Endothelial cell of umbilical vein (primary cell): Measurements from ENCODE around the gene SF3B4. TPM values are rescaled to one million over a fixed set of nuclear protein-coding genes. Genes with fewer than 3 reads are reported as not detected.

Source experiments
- BruUV-seq: library from RNA; stranded (reverse); fragments of 400-500 nt; replicated peaks from 2 replicates; lab custom pipeline; 2021; lab: Mats Ljungman, UMichigan
- CTCF ChIA-PET: fragments of 300-600, 350-600 bp; sonication (Branson Sonifier 250); formaldehyde crosslinking; loops from one replicate; lab custom pipeline; 2021; ENCODE audit warnings: antibody characterized with exemption, inconsistent platforms; lab: Charles Lee
- POLR2A ChIA-PET: fragments of 300-600, 350-600 bp; sonication (Branson Sonifier 250); formaldehyde crosslinking; loops from one replicate; lab custom pipeline; 2021; ENCODE audit warnings: antibody characterized with exemption, inconsistent platforms; lab: Charles Lee
- DNase-seq: peaks from one replicate; pipeline ENCODE4 v3.0.0-alpha.2; 2011; ENCODE audit warnings: low read depth, low spot score
- FAIRE-seq: peaks from 2 replicates; lab custom pipeline; 2011; peaks lifted over from hg19 to GRCh38; lab: Jason Lieb, UNC
- H2AFZ ChIP-seq: 2 replicates; pipeline ENCODE4 v1.6.0; 2012; ENCODE audit warnings: low read depth, low read length, control low read depth, inconsistent platforms
- H3K27ac ChIP-seq: 2 replicates; pipeline ENCODE4 v1.5.1; 2011; ENCODE audit warnings: low read depth, mild to moderate bottlenecking, control low read depth, low read length, moderate library complexity; ENCODE audit not compliant: insufficient read depth
- H3K27me3 ChIP-seq, 2 experiments: 2 replicates each; pipeline versions ENCODE4 v1.6.0 to v1.6.1; 2011; ENCODE audit warnings: low read length in 2 of 2, mixed read lengths in 1 of 2; ENCODE audit not compliant: control insufficient read depth in 2 of 2, insufficient read depth in 2 of 2
- H3K36me3 ChIP-seq, 2 experiments: 2 replicates in 1 of 2; 3 replicates in 1 of 2; pipeline ENCODE4 v1.5.1; 2011; ENCODE audit warnings: low read length in 2 of 2, mild to moderate bottlenecking in 1 of 2, moderate library complexity in 1 of 2; ENCODE audit not compliant: control insufficient read depth in 2 of 2, insufficient read depth in 2 of 2; ENCODE audit errors: extremely low read depth in 1 of 2
- H3K4me1 ChIP-seq: 3 replicates; pipeline ENCODE4 v1.5.1; 2011; ENCODE audit warnings: mild to moderate bottlenecking, low read length; ENCODE audit not compliant: control insufficient read depth, insufficient read depth; ENCODE audit errors: extremely low read depth
- H3K4me2 ChIP-seq: 2 replicates; pipeline ENCODE4 v1.6.1; 2011; ENCODE audit warnings: low read length, control low read depth, mixed read lengths; ENCODE audit not compliant: insufficient read depth
- H3K4me3 ChIP-seq, 3 experiments: fragments of 200-600 bp in 1 of 3; sonication (generic), shearing (Covaris generic) in 1 of 3; replicated peaks in 1 of 3; 2 replicates each; pipeline ENCODE4 v1.5.1; 2011 to 2016; ENCODE audit warnings: control low read depth in 3 of 3, low read length in 3 of 3, mild to moderate bottlenecking in 2 of 3, inconsistent platforms in 1 of 3, low read depth in 1 of 3, moderate library complexity in 1 of 3; ENCODE audit not compliant: insufficient read depth in 1 of 3
- H3K79me2 ChIP-seq: 2 replicates; pipeline ENCODE4 v1.6.0; 2012; ENCODE audit warnings: low read length, inconsistent platforms; ENCODE audit not compliant: control insufficient read depth, insufficient read depth
- H3K9ac ChIP-seq: replicated peaks from 2 replicates; pipeline ENCODE3; 2011; ENCODE audit warnings: low read length, control low read depth; ENCODE audit not compliant: insufficient read depth; ENCODE audit errors: extremely low read depth
- H3K9me1 ChIP-seq: replicated peaks from 3 replicates; pipeline ENCODE4 v1.6.0; 2011; ENCODE audit warnings: mild to moderate bottlenecking, low read length; ENCODE audit not compliant: control insufficient read depth, insufficient read depth; ENCODE audit errors: extremely low read depth
- H3K9me3 ChIP-seq: replicated peaks from 2 replicates; pipeline ENCODE4 v1.5.1; 2012; ENCODE audit warnings: low read length, inconsistent platforms; ENCODE audit not compliant: control insufficient read depth, insufficient read depth
- H4K20me1 ChIP-seq: replicated peaks from 2 replicates; pipeline ENCODE3; 2011; ENCODE audit warnings: mild to moderate bottlenecking, low read length; ENCODE audit not compliant: control insufficient read depth, insufficient read depth; ENCODE audit errors: extremely low read depth
- EZH2 ChIP-seq: IDR thresholded peaks from 2 replicates; pipeline ENCODE4 v1.6.1; 2012; ENCODE audit warnings: borderline replicate concordance, low read depth, mild to moderate bottlenecking, moderate library complexity, low read length, inconsistent platforms; ENCODE audit not compliant: severe bottlenecking
- FOS ChIP-seq: IDR thresholded peaks from 2 replicates; pipeline ENCODE4 v1.6.1; 2011; ENCODE audit warnings: mild to moderate bottlenecking, low read length, moderate library complexity, borderline replicate concordance; ENCODE audit not compliant: insufficient read depth
- GATA2 ChIP-seq: IDR thresholded peaks from 2 replicates; pipeline ENCODE4 v1.7.0; 2011; ENCODE audit warnings: low read depth, mild to moderate bottlenecking, moderate library complexity, mixed read lengths, low read length; ENCODE audit not compliant: insufficient read length, insufficient read depth
- JUN ChIP-seq: IDR thresholded peaks from 2 replicates; pipeline ENCODE4 v1.6.1; 2011; ENCODE audit warnings: borderline replicate concordance, low read depth; ENCODE audit not compliant: insufficient read length, insufficient read depth
- MYC ChIP-seq: IDR thresholded peaks from one replicate; pipeline ENCODE4 v1.6.1; 2011; ENCODE audit warnings: mild to moderate bottlenecking, low read depth, low read length
- POLR2A ChIP-seq: IDR thresholded peaks from 2 replicates; pipeline ENCODE4 v1.6.1; 2012; ENCODE audit warnings: low read depth, mild to moderate bottlenecking, control low read depth, low read length
- POLR2AphosphoS5 ChIP-seq: IDR thresholded peaks from 2 replicates; pipeline ENCODE4 v1.6.1; 2012; ENCODE audit warnings: low read depth, mild to moderate bottlenecking, control low read depth, low read length, moderate library complexity; ENCODE audit not compliant: insufficient read depth
- dilution Hi-C: fragments of 300-500 bp; cut with MboI; formaldehyde crosslinking; loops from one replicate; pipeline ENCODE4 v1.15.0; 2019; ENCODE audit warnings: low sequenced_read_pairs; ENCODE audit not compliant: extremely low pct_ligation_motif_present
- intact Hi-C: fragments of 100-400 bp; cut with micrococcal nuclease; formaldehyde crosslinking; loops from one replicate; pipeline ENCODE4 v1.10.0; 2022
- polyA plus RNA-seq, 4 experiments: library from polyadenylated mRNA; depleted of rRNA in 3 of 4; stranded (reverse) in 3 of 4; unstranded in 1 of 4; fragments of >200 nt; gene quantifications; 2 replicates each; pipeline versions ENCODE4 v1.2.1 to v1.2.3, GENCODE V29; 2011 to 2012; ENCODE audit warnings: missing spikeins in 1 of 4
- total RNA-seq: library from RNA; stranded (reverse); gene quantifications from 2 replicates; pipeline ENCODE4 v1.2.3, GENCODE V29; 2021
- TF ChIP-seq, protein P1 (sequence below): IDR thresholded peaks from 2 replicates; pipeline ENCODE4 v1.6.1; 2011; ENCODE audit not compliant: insufficient read depth, insufficient read length
- TF ChIP-seq, protein P2 (sequence below), 2 donors: IDR thresholded peaks; 1 replicate in 1 of 2; 2 replicates in 1 of 2; pipeline ENCODE4 v1.5.1; 2011; ENCODE audit warnings: low read length in 2 of 2, mild to moderate bottlenecking in 2 of 2, moderate library complexity in 2 of 2, control low read depth in 1 of 2, inconsistent platforms in 1 of 2, low read depth in 1 of 2; ENCODE audit not compliant: insufficient read depth in 1 of 2; ENCODE audit errors: extremely low read depth in 1 of 2

SF3B4 gene
- total and polyA plus RNA-seq, 2 donors (not counting 3 experiments of a cell fraction or from before 2014, with no cell fraction given) = 62.7 to 74.4 TPM

DNA sequence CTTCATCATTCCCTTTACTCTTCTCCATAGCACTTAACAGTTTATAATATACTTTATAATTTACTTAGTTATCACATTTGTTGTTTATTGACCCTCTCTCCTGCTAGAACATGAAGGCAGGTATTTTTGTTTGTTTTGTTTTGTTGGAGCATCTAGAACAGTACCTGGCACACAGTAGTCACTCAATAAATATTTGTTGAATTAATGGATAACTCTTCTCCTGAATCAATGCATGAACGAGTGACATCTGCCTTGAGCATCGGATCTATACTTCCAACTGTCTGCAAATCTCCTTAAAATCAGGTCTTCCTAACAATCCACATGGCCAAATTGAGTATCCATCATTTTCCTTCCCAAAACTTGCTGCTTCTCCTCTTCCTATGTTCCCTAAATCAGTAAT, 44.9 kb upstream of the SF3B4 start:
- dilution Hi-C loops = no loop called here

More for the DNA sequence above, 44.9 kb upstream of the SF3B4 start:
- Histone ChIP-seq H3K9ac (no peak overlapping the region), H3K36me3 (peaks cover 2 to 12% of the 10 kb centered on the region in 2 experiments), H3K79me2 (no peaks in the 10 kb centered on the region), H3K9me3 (no peaks in the 10 kb centered on the region), H3K4me2 (no peak overlapping the region), H2AFZ (no peak overlapping the region), H3K4me3 (no peak overlapping the region), H3K27me3 (no peaks in the 10 kb centered on the region), H4K20me1 (no peaks in the 10 kb centered on the region), H3K9me1 (no peaks in the 10 kb centered on the region), H3K27ac (no peak overlapping the region), H3K4me1 (no peaks in the 10 kb centered on the region)
- ChIA-PET CTCF (interaction anchor here (1.1 to 2.1 kb wide), 3 partner anchors 10 to 215 kb away, joined by 5 to 6 read pairs (median 5); no protein-coding TSS in a partner anchor), POLR2A (no interaction called here)
- DNase-seq = no peak
- no peak for FAIRE-seq
- TF ChIP-seq JUN (no peak), POLR2A (no peak), MYC (no peak), EZH2 (no peak), FOS (no peak), POLR2AphosphoS5 (no peak), GATA2 (no peak)
- TF ChIP-seq, protein P1, sequence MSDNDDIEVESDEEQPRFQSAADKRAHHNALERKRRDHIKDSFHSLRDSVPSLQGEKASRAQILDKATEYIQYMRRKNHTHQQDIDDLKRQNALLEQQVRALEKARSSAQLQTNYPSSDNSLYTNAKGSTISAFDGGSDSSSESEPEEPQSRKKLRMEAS = no peak
- TF ChIP-seq, protein P2, sequence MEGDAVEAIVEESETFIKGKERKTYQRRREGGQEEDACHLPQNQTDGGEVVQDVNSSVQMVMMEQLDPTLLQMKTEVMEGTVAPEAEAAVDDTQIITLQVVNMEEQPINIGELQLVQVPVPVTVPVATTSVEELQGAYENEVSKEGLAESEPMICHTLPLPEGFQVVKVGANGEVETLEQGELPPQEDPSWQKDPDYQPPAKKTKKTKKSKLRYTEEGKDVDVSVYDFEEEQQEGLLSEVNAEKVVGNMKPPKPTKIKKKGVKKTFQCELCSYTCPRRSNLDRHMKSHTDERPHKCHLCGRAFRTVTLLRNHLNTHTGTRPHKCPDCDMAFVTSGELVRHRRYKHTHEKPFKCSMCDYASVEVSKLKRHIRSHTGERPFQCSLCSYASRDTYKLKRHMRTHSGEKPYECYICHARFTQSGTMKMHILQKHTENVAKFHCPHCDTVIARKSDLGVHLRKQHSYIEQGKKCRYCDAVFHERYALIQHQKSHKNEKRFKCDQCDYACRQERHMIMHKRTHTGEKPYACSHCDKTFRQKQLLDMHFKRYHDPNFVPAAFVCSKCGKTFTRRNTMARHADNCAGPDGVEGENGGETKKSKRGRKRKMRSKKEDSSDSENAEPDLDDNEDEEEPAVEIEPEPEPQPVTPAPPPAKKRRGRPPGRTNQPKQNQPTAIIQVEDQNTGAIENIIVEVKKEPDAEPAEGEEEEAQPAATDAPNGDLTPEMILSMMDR (IDR thresholded peaks at IDR 0.05; ENCODE audit: extremely low read depth in 1 of 2, insufficient read depth in 1 of 2, low read depth in 1 of 2, low read length in 2 of 2) = no peak
- no TSS peak for BruUV-seq
- intact Hi-C loops = no loop called here
